Nephron progenitor cell (in vitro differentiated cells): ENCODE results near the gene ATG13.
"Not testable (repeated sequence)": the region's sequence is repeated elsewhere in the genome, so short reads cannot be mapped to it uniquely, and the experiment has no call there.

ENCODE experiments used
- DNase-seq: peaks from one replicate; pipeline ENCODE4 v3.0.0; 2021
- H3K27ac Mint-ChIP-seq: 2 replicates; pipeline ENCODE4 v1.8.0; 2021; ENCODE audit warnings: mild to moderate bottlenecking, moderate library complexity, mixed read lengths
- H3K27me3 Mint-ChIP-seq: 2 replicates; pipeline ENCODE4 v1.8.0; 2021; ENCODE audit warnings: mild to moderate bottlenecking, low read depth, mixed read lengths; ENCODE audit not compliant: poor library complexity
- H3K36me3 Mint-ChIP-seq: 2 replicates; pipeline ENCODE4 v1.8.0; 2021; ENCODE audit warnings: low read depth, mixed read lengths
- H3K4me1 Mint-ChIP-seq: 2 replicates; pipeline ENCODE4 v1.8.0; 2021; ENCODE audit warnings: mixed read lengths
- H3K4me3 Mint-ChIP-seq: 2 replicates; pipeline ENCODE4 v1.8.0; 2021; ENCODE audit warnings: mild to moderate bottlenecking, moderate library complexity, mixed read lengths
- H3K9me3 Mint-ChIP-seq: 2 replicates; pipeline ENCODE4 v1.8.0; 2021; ENCODE audit warnings: mild to moderate bottlenecking, moderate library complexity, mixed read lengths
- CTCF ChIP-seq: fragments of 200-600 bp; sonication (generic); IDR thresholded peaks from 2 replicates; pipeline ENCODE4 v1.5.0; 2021; ENCODE audit warnings: antibody characterized with exemption

ATG13 gene

GRCh38 chr11:46617134-46617971, at the start of gene ATG13, which contains the start of gene HARBI1:
ATG13 (plus strand) TSS chr11:46617553; CDS start chr11:46644292, 26,739 bp downstream.
HARBI1 (minus strand) TSS chr11:46617227; CDS start chr11:46616237, 990 bp downstream.
- Mint-ChIP-seq H3K9me3 (no peaks in the 10 kb centered on the region), H3K4me3 (peak within 1 kb of the TSS; percentile 95), H3K4me1 (peaks cover 31% of the 10 kb centered on the region), H3K36me3 (peaks cover 16% of the 10 kb centered on the region), H3K27ac (peak within 1 kb of the TSS; percentile 100), H3K27me3 (no peaks in the 10 kb centered on the region)
- peak; percentile 91 for DNase-seq
- peak; percentile 61 for TF ChIP-seq CTCF

GRCh38 chr11:46570790-46571398, 46.5 kb upstream of the ATG13 start:
- H3K4me3 Mint-ChIP-seq = no peak overlapping the region
- peaks cover 28% of the 10 kb centered on the region for H3K36me3 Mint-ChIP-seq
- DNase-seq = no peak
- H3K4me1 Mint-ChIP-seq = no peaks in the 10 kb centered on the region
- TF ChIP-seq CTCF = no peak
- H3K27me3 Mint-ChIP-seq = no peaks in the 10 kb centered on the region
- H3K9me3 Mint-ChIP-seq = peaks cover 14% of the 10 kb centered on the region
- no peak overlapping the region for H3K27ac Mint-ChIP-seq

GRCh38 chr11:46574656-46575055, 42.7 kb upstream of the ATG13 start:
- Mint-ChIP-seq H3K9me3 (peaks cover 18% of the 10 kb centered on the region), H3K36me3 (peaks cover 41% of the 10 kb centered on the region), H3K4me3 (no peak overlapping the region), H3K27ac (no peak overlapping the region), H3K27me3 (no peaks in the 10 kb centered on the region), H3K4me1 (no peaks in the 10 kb centered on the region)
- DNase-seq = no peak
- no peak for TF ChIP-seq CTCF

DNA sequence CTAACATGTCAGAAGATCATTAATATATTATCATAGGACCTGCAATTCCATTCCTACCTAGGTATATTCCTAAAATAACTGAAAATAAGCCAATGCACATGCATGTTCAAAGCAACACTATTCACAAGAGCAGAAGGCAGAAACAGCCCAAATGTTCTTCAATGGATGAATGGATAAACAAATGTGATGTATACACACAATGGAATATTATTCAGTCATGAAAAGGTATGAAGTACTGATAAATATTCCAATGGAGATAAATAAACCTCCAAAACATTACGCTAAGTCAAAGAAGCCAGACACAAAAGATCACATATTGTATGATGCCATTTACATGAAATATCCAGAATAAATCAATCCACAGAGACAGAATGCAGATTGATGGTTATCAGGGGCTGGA, 40.3 kb upstream of the ATG13 start:
- Mint-ChIP-seq H3K4me3 (no peak overlapping the region), H3K4me1 (no peaks in the 10 kb centered on the region), H3K9me3 (peaks cover 20% of the 10 kb centered on the region), H3K36me3 (peaks cover 47% of the 10 kb centered on the region), H3K27me3 (no peaks in the 10 kb centered on the region), H3K27ac (no peak overlapping the region)
- no peak for DNase-seq
- no peak for TF ChIP-seq CTCF

- Mint-ChIP-seq H3K4me3 (no peak overlapping the region), H3K4me1 (no peaks in the 10 kb centered on the region), H3K9me3 (peaks cover 16% of the 10 kb centered on the region), H3K36me3 (peaks cover 46% of the 10 kb centered on the region), H3K27me3 (no peaks in the 10 kb centered on the region), H3K27ac (no peak overlapping the region)
- TF ChIP-seq CTCF = no peak
- no peak for DNase-seq
These were observed 34.8 kb upstream of the ATG13 start for GRCh38 chr11:46582588-46582987.

GRCh38 chr11:46583513-46583912, 33.8 kb upstream of the ATG13 start:
- DNase-seq, H3K27me3 Mint-ChIP-seq, H3K4me3 Mint-ChIP-seq, H3K27ac Mint-ChIP-seq, H3K4me1 Mint-ChIP-seq: not testable (repeated sequence)
- peaks cover 16% of the 10 kb centered on the region for H3K9me3 Mint-ChIP-seq
- H3K36me3 Mint-ChIP-seq = peaks cover 46% of the 10 kb centered on the region
